22Rv1 (cell line): ENCODE measurements around the gene NPFFR2.

Experiments used
- ZFX ChIP-seq: fragments of 450-650 bp; IDR thresholded peaks from 2 replicates; pipeline ENCODE4 v1.6.1; 2017; ENCODE audit warnings: antibody characterized with exemption, borderline replicate concordance
- TF ChIP-seq, protein P1 (sequence below): fragments of 450-650 bp; IDR thresholded peaks from 2 replicates; pipeline ENCODE4 v1.5.1; 2017; ENCODE audit warnings: mild to moderate bottlenecking

DNA sequence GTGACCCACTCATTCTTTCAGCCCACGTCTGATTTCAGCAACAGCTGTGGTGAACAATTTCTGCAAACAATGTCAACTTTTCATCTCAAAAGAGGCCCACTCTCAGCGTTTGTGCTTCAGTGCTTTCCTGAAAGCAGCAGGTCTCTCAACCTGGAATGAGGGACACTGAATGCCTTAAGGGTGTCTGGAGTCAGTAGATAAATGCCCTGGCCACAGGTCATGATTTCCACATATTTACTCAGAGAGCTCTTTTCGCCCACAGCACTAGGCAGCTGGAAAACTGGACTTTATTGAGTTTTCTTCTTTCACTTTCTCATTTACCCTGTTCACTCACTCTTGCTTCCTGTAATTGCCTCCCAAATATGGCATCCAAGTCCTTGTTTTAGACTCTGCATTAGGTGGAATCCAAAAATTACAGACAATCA, 52.8 kb downstream of the NPFFR2 start:
- TF ChIP-seq, protein P1, sequence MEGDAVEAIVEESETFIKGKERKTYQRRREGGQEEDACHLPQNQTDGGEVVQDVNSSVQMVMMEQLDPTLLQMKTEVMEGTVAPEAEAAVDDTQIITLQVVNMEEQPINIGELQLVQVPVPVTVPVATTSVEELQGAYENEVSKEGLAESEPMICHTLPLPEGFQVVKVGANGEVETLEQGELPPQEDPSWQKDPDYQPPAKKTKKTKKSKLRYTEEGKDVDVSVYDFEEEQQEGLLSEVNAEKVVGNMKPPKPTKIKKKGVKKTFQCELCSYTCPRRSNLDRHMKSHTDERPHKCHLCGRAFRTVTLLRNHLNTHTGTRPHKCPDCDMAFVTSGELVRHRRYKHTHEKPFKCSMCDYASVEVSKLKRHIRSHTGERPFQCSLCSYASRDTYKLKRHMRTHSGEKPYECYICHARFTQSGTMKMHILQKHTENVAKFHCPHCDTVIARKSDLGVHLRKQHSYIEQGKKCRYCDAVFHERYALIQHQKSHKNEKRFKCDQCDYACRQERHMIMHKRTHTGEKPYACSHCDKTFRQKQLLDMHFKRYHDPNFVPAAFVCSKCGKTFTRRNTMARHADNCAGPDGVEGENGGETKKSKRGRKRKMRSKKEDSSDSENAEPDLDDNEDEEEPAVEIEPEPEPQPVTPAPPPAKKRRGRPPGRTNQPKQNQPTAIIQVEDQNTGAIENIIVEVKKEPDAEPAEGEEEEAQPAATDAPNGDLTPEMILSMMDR, result no peak
- no peak for TF ChIP-seq ZFX
